Thymus (tissue), 11 donors: ENCODE data around the gene ZNF217. TPM values are rescaled to one million over a fixed set of nuclear protein-coding genes. Genes with fewer than 3 reads are reported as not detected.

Source experiments
- DNase-seq, 9 donors: peaks; one replicate each; pipeline ENCODE4 v3.0.0-alpha.2; 2013; ENCODE audit warnings: low spot score in 9 of 9, low read depth in 6 of 9, missing footprints in 1 of 9
- H3K27ac ChIP-seq, 2 donors: one replicate each; pipeline ENCODE4 v1.5.1; 2013; ENCODE audit warnings: control low read depth in 1 of 2, low read depth in 1 of 2, low read length in 1 of 2, mild to moderate bottlenecking in 1 of 2, moderate library complexity in 1 of 2
- H3K27me3 ChIP-seq, 2 donors: one replicate each; pipeline ENCODE4 v1.5.1; 2013; ENCODE audit warnings: low read length in 1 of 2; ENCODE audit not compliant: control insufficient read depth in 2 of 2, insufficient read depth in 1 of 2
- H3K36me3 ChIP-seq, 2 donors: one replicate each; pipeline ENCODE4 v1.5.1; 2013; ENCODE audit warnings: low read length in 1 of 2, mild to moderate bottlenecking in 1 of 2, moderate library complexity in 1 of 2; ENCODE audit not compliant: control insufficient read depth in 2 of 2, insufficient read depth in 2 of 2
- H3K4me1 ChIP-seq, 2 donors: one replicate each; pipeline ENCODE4 v1.5.1; 2013; ENCODE audit warnings: low read length in 2 of 2; ENCODE audit not compliant: control insufficient read depth in 2 of 2, insufficient read depth in 2 of 2
- H3K4me3 ChIP-seq, 2 donors: one replicate each; pipeline ENCODE4 v1.5.1; 2013; ENCODE audit warnings: low read length in 2 of 2, control low read depth in 1 of 2, mild to moderate bottlenecking in 1 of 2
- H3K9me3 ChIP-seq, 2 donors: one replicate each; pipeline ENCODE4 v1.5.1; 2013; ENCODE audit warnings: low read length in 1 of 2, mild to moderate bottlenecking in 1 of 2; ENCODE audit not compliant: control insufficient read depth in 2 of 2, insufficient read depth in 1 of 2
- WGBS: extraction: QIAGEN DNeasy Blood & Tissue Kit; methylation state at CpG from one replicate; pipeline ENCODE4 v1.1.7; 2013; 5-methylcytosine and 5-hydroxymethylcytosine counted together
- polyA plus RNA-seq: library from polyadenylated mRNA; stranded (reverse); fragments of 200-250 nt; gene quantifications from one replicate; pipeline ENCODE4 v1.2.3, GENCODE V29; 2013
- total RNA-seq: library from RNA; stranded (reverse); fragments of 120-200 nt; gene quantifications from one replicate; pipeline ENCODE4 v1.2.4, GENCODE V29; 2013
- donor health status: healthy.

ZNF217 gene
- total and polyA plus RNA-seq, 2 donors: 22.6 to 26.5 TPM

- no peak overlapping the region for H3K4me3 ChIP-seq
- peaks cover 24 to 44% of the 10 kb centered on the region in 2 donors for H3K36me3 ChIP-seq
- H3K9me3 ChIP-seq: no peaks in the 10 kb centered on the region
- peak in 1 of 9 donors; percentile 36 for DNase-seq
- no peaks in the 10 kb centered on the region for H3K27me3 ChIP-seq
- peaks cover 33 to 58% of the 10 kb centered on the region in 2 donors for H3K4me1 ChIP-seq
- H3K27ac ChIP-seq: peak overlapping the region; percentile 58 to 64
- WGBS: 80% methylated on average over 13 of the region's 13 CpGs
Measured at GRCh38 chr20:53582574-53583351, 10.9 kb downstream of the ZNF217 start.

DNA sequence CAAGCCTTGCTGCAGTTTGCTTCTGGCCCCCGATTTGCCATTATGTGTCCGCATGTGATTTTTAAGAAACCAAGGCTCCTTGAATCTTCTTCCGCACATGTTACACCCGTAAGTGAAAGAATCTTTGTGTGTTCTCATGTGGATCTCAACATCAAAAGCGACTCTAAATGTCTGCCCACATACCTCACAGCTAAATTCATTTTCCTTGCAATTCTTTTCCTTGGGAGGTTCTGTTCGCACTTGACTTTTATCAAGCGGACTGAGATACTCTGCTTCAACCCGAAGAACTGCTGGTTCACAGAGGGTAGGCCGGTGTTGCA, 11.4 kb downstream of the ZNF217 start:
- no peaks in the 10 kb centered on the region for H3K27me3 ChIP-seq
- H3K9me3 ChIP-seq: no peaks in the 10 kb centered on the region
- 51% methylated on average over 9 of the region's 9 CpGs for WGBS
- peak in 1 of 9 donors; percentile 57 for DNase-seq
- H3K36me3 ChIP-seq: peaks cover 26 to 48% of the 10 kb centered on the region in 2 donors
- peak overlapping the region; percentile 58 to 64 for H3K27ac ChIP-seq
- peaks cover 33 to 58% of the 10 kb centered on the region in 2 donors for H3K4me1 ChIP-seq
- H3K4me3 ChIP-seq: peak overlapping the region in 1 of 2 donors; percentile 2

DNA sequence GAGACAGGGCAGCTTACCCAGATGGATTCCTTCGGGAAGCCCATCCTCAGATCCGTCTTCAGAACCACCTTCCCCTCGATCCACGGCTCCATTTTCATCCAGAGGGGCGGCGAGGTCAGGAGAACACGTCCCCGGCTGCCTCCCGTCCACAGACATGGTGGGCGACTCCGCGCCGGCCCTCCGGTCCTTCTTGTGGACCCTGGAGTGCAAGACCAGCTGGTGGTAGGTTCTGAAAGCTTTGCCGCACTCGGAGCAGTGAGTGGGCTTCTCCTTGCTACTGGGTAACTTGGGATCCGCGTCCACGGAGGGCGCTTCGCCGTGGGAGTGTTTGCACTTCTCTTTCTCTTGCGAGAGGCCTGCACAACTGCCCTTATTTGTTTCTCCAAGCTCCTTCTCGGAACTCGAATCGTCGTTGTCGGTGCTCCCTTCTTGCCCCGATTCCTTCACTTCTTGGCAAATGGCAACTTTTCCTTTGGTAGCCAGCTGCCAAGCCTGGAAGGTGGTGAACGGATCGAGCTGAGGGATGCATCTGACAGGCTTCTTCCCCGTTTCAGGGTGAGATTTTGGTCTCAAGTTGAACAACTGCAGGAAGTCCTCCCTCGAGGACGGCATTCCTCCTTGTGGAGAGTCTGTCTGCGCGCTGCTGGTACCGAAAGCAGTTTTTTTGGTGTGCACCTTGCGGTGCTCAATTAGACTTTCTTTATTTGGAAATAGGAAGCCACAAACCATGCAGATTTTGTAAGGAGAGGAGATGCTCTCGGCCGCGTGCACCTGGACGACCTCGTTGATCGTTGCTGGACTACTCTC, 12.0 kb downstream of the ZNF217 start:
- DNase-seq: peak in 1 of 9 donors; percentile 56
- H3K36me3 ChIP-seq: peaks cover 30 to 54% of the 10 kb centered on the region in 2 donors
- H3K4me1 ChIP-seq: peaks cover 33 to 57% of the 10 kb centered on the region in 2 donors
- no peaks in the 10 kb centered on the region for H3K27me3 ChIP-seq
- peak overlapping the region in 1 of 2 donors; percentile 2 for H3K4me3 ChIP-seq
- peak overlapping the region; percentile 58 to 64 for H3K27ac ChIP-seq
- WGBS: 66% methylated on average over 44 of the region's 44 CpGs
- no peaks in the 10 kb centered on the region for H3K9me3 ChIP-seq

- WGBS: 87% methylated on average over 7 of the region's 7 CpGs
- no peak for DNase-seq
- H3K27me3 ChIP-seq: no peaks in the 10 kb centered on the region
- peaks cover 33 to 47% of the 10 kb centered on the region in 2 donors for H3K4me1 ChIP-seq
- peak overlapping the region; percentile 72 to 78 for H3K27ac ChIP-seq
- peaks cover 41 to 63% of the 10 kb centered on the region in 2 donors for H3K36me3 ChIP-seq
- H3K9me3 ChIP-seq: no peaks in the 10 kb centered on the region
- no peak overlapping the region for H3K4me3 ChIP-seq
Measured at GRCh38 chr20:53580376-53581111, 13.1 kb downstream of the ZNF217 start.

GRCh38 chr20:53579581-53580375, 13.9 kb downstream of the ZNF217 start:
- peaks cover 49 to 71% of the 10 kb centered on the region in 2 donors for H3K36me3 ChIP-seq
- WGBS: 37% methylated on average over 10 of the region's 10 CpGs
- H3K4me3 ChIP-seq: peak overlapping the region; percentile 6 to 25
- H3K27ac ChIP-seq: peak overlapping the region; percentile 72 to 86
- no peaks in the 10 kb centered on the region for H3K27me3 ChIP-seq
- peak in 1 of 9 donors; percentile 58 for DNase-seq
- no peaks in the 10 kb centered on the region for H3K9me3 ChIP-seq
- H3K4me1 ChIP-seq: peaks cover 33 to 45% of the 10 kb centered on the region in 2 donors

GRCh38 chr20:53579266-53579580, 14.4 kb downstream of the ZNF217 start:
- DNase-seq: no peak
- Histone ChIP-seq H3K36me3 (peaks cover 54 to 76% of the 10 kb centered on the region in 2 donors), H3K9me3 (no peaks in the 10 kb centered on the region), H3K4me1 (peaks cover 33 to 45% of the 10 kb centered on the region in 2 donors), H3K4me3 (peak overlapping the region in 1 of 2 donors; percentile 1), H3K27me3 (no peaks in the 10 kb centered on the region), H3K27ac (peak overlapping the region in 1 of 2 donors; percentile 72)
- 89% methylated on average over 2 of the region's 2 CpGs for WGBS

GRCh38 chr20:53578492-53579222, 15.0 kb downstream of the ZNF217 start:
- Histone ChIP-seq H3K9me3 (no peaks in the 10 kb centered on the region), H3K4me3 (peak overlapping the region in 1 of 2 donors; percentile 1), H3K36me3 (peaks cover 59 to 82% of the 10 kb centered on the region in 2 donors), H3K4me1 (peaks cover 33 to 45% of the 10 kb centered on the region in 2 donors), H3K27me3 (no peaks in the 10 kb centered on the region), H3K27ac (peak overlapping the region; percentile 72 to 77)
- WGBS: 24% methylated on average over 10 of the region's 10 CpGs
- peak; percentile 60 to 94 (median 88) for DNase-seq
